Suprapubic skin (tissue), 4 donors: ENCODE data around the gene ERBIN. TPM values are rescaled to one million over a fixed set of nuclear protein-coding genes. Genes with fewer than 3 reads are reported as not detected.

ENCODE experiments used
- DNase-seq, 2 donors: peaks; one replicate each; pipeline ENCODE4 v3.0.0-alpha.2; 2019; ENCODE audit warnings: low spot score in 2 of 2
- H3K27ac ChIP-seq: fragments of 200-600 bp; sonication (generic); one replicate; pipeline ENCODE4 v1.5.1; 2019
- H3K27me3 ChIP-seq: fragments of 200-600 bp; sonication (generic); one replicate; pipeline ENCODE4 v1.5.1; 2019
- H3K36me3 ChIP-seq: fragments of 200-600 bp; sonication (generic); one replicate; pipeline ENCODE4 v1.5.1; 2019
- H3K4me1 ChIP-seq: fragments of 200-600 bp; sonication (generic); one replicate; pipeline ENCODE4 v1.5.1; 2019
- H3K4me3 ChIP-seq: fragments of 200-600 bp; sonication (generic); one replicate; pipeline ENCODE4 v1.5.1; 2019; ENCODE audit warnings: mild to moderate bottlenecking
- H3K9me3 ChIP-seq: fragments of 200-600 bp; sonication (generic); one replicate; pipeline ENCODE4 v1.5.1; 2019
- EP300 ChIP-seq: sonication (generic); formaldehyde crosslinking; IDR thresholded peaks from one replicate; pipeline ENCODE4 v1.6.1; 2017; ENCODE audit warnings: antibody characterized with exemption
- POLR2A ChIP-seq, 2 donors: fragments of 450-650 bp; IDR thresholded peaks; one replicate each; pipeline ENCODE4 v1.6.1; 2017; ENCODE audit warnings: antibody characterized with exemption in 2 of 2, mild to moderate bottlenecking in 2 of 2, moderate library complexity in 2 of 2
- POLR2AphosphoS5 ChIP-seq, 3 donors: sonication (generic); formaldehyde crosslinking; IDR thresholded peaks; one replicate each; pipeline ENCODE4 v1.6.1; 2017; ENCODE audit warnings: antibody characterized with exemption in 3 of 3
- WGBS: methylation state at CpG from one replicate; pipeline ENCODE4 v1.1.5; 2018; 5-methylcytosine and 5-hydroxymethylcytosine counted together
- total RNA-seq, 4 donors: library from RNA; depleted of rRNA; stranded (reverse); fragments of >200 nt; gene quantifications; one replicate each; pipeline ENCODE4 v1.1.0, GENCODE V29; 2016
- TF ChIP-seq, protein P1 (sequence below), 2 donors: fragments of 200-600 bp in 1 of 2; fragments of 450-650 bp in 1 of 2; sonication (generic) in 1 of 2; IDR thresholded peaks; one replicate each; pipeline ENCODE4 v1.5.1; 2016 to 2019; ENCODE audit warnings: antibody characterized with exemption in 2 of 2, mild to moderate bottlenecking in 1 of 2, moderate library complexity in 1 of 2

The ERBIN gene
- total RNA-seq, 4 donors from 2014 or later = 84.6 to 141 (median 97.3) TPM

DNA sequence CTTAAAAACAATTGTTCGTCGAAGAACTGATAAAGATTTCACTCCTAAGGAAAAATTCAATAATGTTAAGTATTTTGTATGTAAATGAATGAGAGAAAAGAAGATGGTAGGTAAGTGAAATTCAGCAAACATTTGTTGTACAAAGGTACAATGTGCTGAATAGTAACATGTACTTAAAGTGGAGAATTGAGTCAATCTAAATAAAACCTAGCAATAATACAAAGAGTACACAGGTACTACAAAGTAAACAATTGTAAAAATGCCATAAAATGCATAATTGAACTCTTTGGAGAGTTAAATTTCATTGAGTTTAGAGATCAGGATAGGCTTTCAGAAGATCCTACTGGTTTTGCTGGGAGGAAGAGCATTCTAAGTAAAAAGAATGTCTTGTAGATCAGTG, 82.9 kb downstream of the ERBIN start:
- no peak for DNase-seq
- H3K9me3 ChIP-seq = no peaks in the 10 kb centered on the region
- TF ChIP-seq POLR2AphosphoS5 (IDR thresholded peaks at IDR 0.05) = no peak
- no peak for TF ChIP-seq POLR2A (IDR thresholded peaks at IDR 0.05)
- TF ChIP-seq, protein P1, sequence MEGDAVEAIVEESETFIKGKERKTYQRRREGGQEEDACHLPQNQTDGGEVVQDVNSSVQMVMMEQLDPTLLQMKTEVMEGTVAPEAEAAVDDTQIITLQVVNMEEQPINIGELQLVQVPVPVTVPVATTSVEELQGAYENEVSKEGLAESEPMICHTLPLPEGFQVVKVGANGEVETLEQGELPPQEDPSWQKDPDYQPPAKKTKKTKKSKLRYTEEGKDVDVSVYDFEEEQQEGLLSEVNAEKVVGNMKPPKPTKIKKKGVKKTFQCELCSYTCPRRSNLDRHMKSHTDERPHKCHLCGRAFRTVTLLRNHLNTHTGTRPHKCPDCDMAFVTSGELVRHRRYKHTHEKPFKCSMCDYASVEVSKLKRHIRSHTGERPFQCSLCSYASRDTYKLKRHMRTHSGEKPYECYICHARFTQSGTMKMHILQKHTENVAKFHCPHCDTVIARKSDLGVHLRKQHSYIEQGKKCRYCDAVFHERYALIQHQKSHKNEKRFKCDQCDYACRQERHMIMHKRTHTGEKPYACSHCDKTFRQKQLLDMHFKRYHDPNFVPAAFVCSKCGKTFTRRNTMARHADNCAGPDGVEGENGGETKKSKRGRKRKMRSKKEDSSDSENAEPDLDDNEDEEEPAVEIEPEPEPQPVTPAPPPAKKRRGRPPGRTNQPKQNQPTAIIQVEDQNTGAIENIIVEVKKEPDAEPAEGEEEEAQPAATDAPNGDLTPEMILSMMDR (IDR thresholded peaks at IDR 0.05) = no peak
- TF ChIP-seq EP300 = no peak
- H3K4me1 ChIP-seq = no peaks in the 10 kb centered on the region
- 100% methylated on average over 2 of the region's 2 CpGs for WGBS
- H3K27me3 ChIP-seq = no peaks in the 10 kb centered on the region
- H3K36me3 ChIP-seq = peaks cover 3% of the 10 kb centered on the region
- no peak overlapping the region for H3K4me3 ChIP-seq
- H3K27ac ChIP-seq = no peak overlapping the region

DNA sequence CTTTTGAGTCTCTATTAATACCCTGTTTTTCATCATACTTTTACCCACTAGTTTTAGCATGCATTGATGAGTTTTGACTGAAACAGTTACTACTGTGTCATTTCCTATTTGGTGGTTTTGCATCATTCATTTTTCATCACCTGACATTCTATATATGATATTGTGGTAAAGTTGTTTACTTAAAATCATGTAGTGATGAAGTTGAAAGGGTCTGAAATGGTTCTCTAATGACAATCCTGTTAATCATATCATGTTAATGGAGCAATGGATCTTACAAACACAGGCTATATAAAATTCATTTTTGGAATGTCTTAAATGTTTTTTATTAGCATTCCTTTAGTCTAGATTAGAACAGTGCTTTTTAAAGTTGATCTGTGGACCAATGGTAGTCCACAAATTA, 84.1 kb downstream of the ERBIN start:
- Histone ChIP-seq H3K36me3 (peaks cover 3% of the 10 kb centered on the region), H3K27ac (no peak overlapping the region), H3K9me3 (no peaks in the 10 kb centered on the region), H3K27me3 (no peaks in the 10 kb centered on the region), H3K4me1 (no peaks in the 10 kb centered on the region), H3K4me3 (no peak overlapping the region)
- no peak for DNase-seq
- no peak for TF ChIP-seq EP300
- TF ChIP-seq POLR2A (IDR thresholded peaks at IDR 0.05) = no peak
- TF ChIP-seq POLR2AphosphoS5 (IDR thresholded peaks at IDR 0.05) = no peak
- TF ChIP-seq, protein P1 (IDR thresholded peaks at IDR 0.05) = no peak

DNA sequence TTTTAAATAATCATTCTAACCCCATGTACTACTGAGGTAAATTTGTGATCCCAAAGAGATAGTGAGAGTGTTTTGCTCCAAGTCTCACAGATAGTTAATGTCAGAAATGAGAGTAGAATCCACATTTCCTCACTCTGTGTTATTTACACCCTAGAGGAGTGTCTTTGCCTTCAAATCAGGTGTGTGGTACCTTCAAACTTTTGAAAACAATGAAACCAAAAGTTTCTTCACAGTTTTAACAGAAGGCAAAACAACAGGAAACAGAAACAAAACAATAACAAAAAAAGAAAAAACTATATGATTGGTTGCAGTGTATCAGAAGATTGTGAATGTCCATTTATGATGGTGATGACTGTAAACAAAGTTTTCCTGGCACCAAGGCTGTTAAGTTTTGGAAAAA, 85.9 kb downstream of the ERBIN start:
- H3K27ac ChIP-seq = no peak overlapping the region
- H3K4me3 ChIP-seq = no peak overlapping the region
- no peaks in the 10 kb centered on the region for H3K9me3 ChIP-seq
- TF ChIP-seq POLR2AphosphoS5 (IDR thresholded peaks at IDR 0.05) (no peak), POLR2A (IDR thresholded peaks at IDR 0.05) (no peak), EP300 (no peak)
- TF ChIP-seq, protein P1 (IDR thresholded peaks at IDR 0.05) = no peak
- H3K4me1 ChIP-seq = no peaks in the 10 kb centered on the region
- H3K27me3 ChIP-seq = no peaks in the 10 kb centered on the region
- peaks cover 3% of the 10 kb centered on the region for H3K36me3 ChIP-seq
- DNase-seq = no peak

DNA sequence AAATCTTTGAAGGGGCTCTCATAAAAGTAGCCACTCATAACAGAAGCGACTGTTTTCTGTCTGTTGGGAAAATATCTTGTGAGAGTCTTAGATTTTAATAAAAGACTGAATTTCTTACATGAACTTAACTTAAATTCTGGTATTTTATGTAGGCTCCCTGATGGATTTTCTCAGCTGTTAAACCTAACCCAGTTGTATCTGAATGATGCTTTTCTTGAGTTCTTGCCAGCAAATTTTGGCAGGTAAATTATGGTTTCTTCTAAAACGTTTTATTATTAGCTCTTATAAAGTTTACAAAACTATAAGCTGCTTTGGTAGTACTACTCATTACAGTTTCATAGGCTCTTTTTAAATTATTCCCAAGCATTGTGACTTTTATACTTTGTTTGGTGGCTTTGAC, 87.0 kb downstream of the ERBIN start:
- no peak overlapping the region for H3K27ac ChIP-seq
- WGBS = 55% methylated on average over 2 of the region's 2 CpGs
- no peaks in the 10 kb centered on the region for H3K4me1 ChIP-seq
- no peaks in the 10 kb centered on the region for H3K27me3 ChIP-seq
- DNase-seq = no peak
- H3K36me3 ChIP-seq = peaks cover 3% of the 10 kb centered on the region
- H3K9me3 ChIP-seq = no peaks in the 10 kb centered on the region
- H3K4me3 ChIP-seq = no peak overlapping the region
- TF ChIP-seq, protein P1 (IDR thresholded peaks at IDR 0.05) = no peak

DNA sequence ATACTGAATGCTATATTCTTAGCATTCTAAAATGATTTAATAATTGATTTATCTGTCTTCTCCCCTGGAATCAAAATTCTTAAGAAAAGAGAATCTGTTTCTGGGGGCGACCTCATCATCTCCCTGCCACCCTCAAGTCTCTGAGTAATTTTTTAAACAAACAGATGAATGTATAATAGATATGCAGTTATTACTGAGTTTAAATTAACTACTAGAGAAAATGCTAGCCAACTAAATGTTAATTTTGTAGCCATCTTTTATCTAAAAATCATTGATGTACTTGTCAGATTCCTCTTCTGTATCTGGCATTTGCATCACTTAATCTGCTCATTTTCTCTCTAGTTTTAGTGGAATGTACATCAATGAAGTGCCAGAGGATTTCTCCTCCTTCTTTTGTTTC, 87.5 kb downstream of the ERBIN start:
- Histone ChIP-seq H3K27me3 (no peaks in the 10 kb centered on the region), H3K4me3 (no peak overlapping the region), H3K4me1 (no peaks in the 10 kb centered on the region), H3K9me3 (no peaks in the 10 kb centered on the region), H3K36me3 (peaks cover 3% of the 10 kb centered on the region), H3K27ac (no peak overlapping the region)
- no peak for DNase-seq
- TF ChIP-seq, protein P1 (IDR thresholded peaks at IDR 0.05) = no peak
- WGBS = 92% methylated on average over 1 of the region's 1 CpG
